GM19324 (cell line): ENCODE data around the gene HPCAL4.
A peak's percentile ranks its signal among the peaks of the same experiment; 100 is the strongest.

ENCODE experiments used
- ATAC-seq: cut with Tn5 transposase; IDR thresholded peaks from one replicate; pipeline ENCODE4 v1.9.1; 2021; ENCODE audit warnings: mild to moderate bottlenecking, moderate library complexity; ENCODE audit not compliant: unreplicated experiment, low FRiP score

Gene HPCAL4

DNA sequence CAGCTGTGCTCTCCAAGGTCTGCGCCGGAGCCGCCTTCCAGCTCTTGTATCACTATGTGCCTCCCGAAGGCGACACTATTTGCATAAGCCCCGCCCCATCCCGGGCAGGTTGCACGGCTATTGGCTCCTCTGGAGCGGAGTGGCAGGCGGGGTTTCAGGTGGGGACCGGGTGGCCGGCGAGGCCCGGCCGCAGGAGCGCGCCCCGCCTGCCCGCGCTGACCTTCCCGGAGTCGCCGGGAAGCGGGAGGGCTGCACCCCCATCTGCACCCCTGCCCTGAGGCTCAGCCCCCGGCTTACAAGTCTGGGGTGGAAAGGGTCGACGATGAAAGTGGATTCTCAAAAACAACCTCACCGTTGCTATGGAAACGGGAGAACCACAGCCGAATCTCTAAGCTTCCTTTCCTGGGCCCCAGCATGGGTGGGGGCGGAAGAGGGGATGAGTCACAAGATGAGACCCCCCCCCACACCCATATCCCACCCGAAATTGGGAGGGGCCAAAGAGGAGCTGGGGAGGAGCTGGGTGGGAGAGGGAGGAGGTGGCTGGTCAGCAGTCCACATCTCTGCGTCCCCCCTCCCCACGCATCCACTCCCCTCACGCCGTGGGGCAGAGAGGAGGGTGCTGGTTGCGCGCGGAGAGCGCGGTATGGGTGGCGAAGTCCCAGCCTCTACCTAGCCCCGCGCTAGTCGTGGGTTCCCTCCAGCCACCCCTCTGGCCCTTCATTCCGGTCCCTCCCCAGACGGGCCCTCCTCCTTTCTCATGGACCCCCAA is at the start of gene HPCAL4:
TSS of gene HPCAL4 (minus strand) at position 51 of the 769 bp plus-strand sequence. CDS start 6,830 bp downstream, outside the sequence.
- ATAC-seq = peak; percentile 68

DNA sequence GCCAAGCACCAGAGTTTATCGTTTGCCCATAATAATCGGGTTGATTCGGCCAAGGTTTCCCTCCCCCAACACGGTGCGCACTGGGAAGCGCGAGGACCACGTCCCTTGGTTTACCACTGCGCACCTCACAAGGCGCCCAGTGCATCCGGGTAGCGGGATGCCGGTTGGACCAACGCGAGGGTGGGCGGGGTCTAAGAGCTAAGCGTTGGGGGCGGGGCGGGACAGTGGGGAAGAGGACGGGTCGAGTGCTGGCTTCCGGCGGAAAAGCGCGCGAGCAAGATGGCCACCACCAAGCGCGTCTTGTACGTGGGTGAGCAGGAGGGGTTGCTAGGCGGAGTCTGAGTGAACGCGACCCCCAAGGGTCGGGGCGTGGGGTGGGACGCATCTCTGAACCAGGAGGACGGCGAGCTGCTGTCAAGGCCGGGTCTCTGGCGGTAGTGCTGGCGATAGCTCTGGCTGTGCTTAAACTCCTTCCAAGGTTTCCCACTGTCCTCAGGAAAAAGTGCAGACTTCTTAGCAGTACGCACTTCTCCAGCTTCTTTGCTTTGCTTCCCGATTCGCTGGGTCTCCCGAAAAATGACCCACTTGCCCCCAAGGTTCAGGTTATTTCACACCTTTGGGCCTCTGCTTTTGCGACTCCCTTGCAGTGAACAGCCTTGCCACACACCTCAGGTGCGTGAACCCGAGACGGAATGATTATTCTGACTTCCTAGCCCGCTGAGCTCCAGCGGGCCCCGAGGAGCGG is 47.6 kb upstream of the HPCAL4 start, which contains the start of gene PPIE:
TSS of gene PPIE (plus strand) at position 261 of the 745 bp plus-strand sequence. CDS start at position 280, 19 bp downstream.
- peak; percentile 84 for ATAC-seq

DNA sequence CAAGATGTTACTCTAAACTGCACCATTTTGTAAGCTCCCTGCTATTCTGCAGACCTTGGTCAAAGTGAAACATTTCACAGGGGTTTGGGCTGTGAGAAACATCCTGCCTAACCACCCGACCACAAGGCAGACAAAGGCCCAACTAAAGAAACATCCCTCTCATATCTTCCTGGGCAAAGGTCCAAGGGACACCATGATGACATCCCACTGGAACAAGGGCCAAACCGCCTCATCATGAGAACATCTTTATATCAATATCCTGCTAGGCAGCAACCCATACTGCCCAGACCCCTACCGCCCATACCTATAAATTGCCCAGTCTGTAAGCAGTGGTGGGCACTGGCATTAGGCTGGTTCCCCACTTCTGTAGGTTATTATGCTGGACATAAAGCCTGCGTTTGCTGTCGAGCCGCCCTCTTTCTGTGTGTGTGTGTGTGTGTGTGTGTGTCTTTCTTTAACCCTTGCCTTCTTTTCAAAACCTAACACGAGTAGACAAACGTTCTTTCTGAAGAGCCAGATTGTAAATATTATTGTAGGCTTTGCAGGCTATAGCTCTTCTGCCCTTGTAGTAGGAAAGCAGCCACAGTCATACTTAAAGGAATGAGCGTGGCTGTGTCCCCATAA is 46.4 kb upstream of the HPCAL4 start:
- ATAC-seq = no peak

GRCh38 chr1:39735731-39736130 is 44.5 kb upstream of the HPCAL4 start:
- no peak for ATAC-seq

DNA sequence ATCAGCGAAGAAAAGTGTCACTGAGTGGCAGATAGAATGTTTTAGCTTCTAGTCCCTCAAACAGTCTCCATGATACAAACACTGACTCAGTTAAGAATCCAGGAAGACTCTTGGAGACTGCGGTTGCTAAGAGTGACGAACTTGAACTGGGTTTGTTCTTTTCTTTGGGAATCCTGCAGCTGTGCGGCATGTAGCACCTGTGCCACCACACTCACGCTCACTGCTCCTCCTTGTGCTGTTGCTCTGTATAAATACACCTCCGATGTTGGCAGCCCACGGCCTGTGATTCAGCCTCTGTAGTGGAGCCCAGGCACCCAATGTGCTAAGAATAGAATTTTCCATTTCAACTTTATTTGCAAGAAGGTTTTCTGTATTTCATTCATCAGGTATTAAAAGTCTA is 41.9 kb upstream of the HPCAL4 start:
- no peak for ATAC-seq

GRCh38 chr1:39732730-39733129 is 41.5 kb upstream of the HPCAL4 start:
- ATAC-seq = no peak

- no peak for ATAC-seq
These were observed 38.6 kb upstream of the HPCAL4 start for GRCh38 chr1:39729842-39730241.

- ATAC-seq = no peak
These were observed 37.8 kb upstream of the HPCAL4 start for GRCh38 chr1:39729030-39729429.

DNA sequence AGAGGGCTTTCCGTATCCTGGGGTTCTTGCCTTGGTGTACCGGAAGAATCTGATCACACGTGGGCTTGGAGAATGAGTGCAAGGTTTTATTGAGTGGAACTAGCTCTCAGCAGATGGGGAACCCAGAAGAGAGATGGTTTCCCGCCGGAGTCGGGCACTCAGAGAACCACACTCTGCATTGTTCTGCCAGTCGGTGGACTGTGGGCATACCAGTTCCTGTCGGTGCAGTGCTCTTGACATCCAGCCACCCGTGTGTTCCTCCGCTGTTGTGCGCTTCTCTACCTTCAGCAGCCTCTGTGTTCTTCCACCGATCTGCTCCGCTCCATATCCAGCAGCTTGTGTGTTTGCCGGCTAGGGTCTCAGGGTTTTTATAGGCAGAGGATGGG is 36.7 kb upstream of the HPCAL4 start:
- no peak for ATAC-seq

- ATAC-seq = no peak
These were observed 36.1 kb upstream of the HPCAL4 start for GRCh38 chr1:39727221-39727931.

DNA sequence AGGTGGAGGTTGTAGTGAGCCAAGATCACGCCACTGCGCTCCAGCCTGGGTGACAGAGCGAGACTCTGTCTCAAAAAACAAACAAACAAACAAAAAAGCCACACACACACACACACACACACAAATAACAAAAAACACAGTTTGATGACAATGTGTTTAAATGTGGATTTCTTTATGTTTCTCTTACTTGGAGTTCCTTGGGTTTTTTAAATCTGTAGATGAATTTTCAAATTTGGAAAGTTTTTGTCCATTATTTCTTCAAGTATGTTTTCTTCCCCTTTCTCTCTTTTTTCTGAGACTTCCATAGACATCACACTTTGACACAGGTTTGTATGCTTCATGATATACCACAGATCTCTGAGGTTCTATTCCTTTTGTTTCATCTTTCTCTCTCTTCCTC is 35.4 kb upstream of the HPCAL4 start:
- no peak for ATAC-seq

- no peak for ATAC-seq
These were observed 31.3 kb upstream of the HPCAL4 start for GRCh38 chr1:39722495-39722894.

DNA sequence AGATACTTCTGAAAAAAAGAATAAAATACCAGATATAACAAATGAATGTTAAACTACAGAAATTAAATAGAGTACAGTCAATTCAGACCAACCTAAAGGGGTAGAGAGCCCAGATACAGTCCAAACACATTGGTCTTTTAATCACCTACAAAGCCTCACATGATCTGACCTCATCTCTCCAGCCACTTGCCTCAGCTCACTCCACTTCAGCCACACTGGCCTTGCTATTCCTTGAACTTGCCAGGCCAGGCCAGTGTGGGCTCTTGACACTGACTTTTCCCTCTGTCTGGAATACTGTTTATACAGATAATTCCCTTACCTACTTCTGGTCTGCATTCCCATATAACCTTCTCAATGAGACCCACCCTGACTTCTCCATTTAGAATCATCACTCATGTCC is 30.4 kb upstream of the HPCAL4 start:
- ATAC-seq = no peak

GRCh38 chr1:39720094-39720999 is 29.1 kb upstream of the HPCAL4 start:
- no peak for ATAC-seq

GRCh38 chr1:39717809-39718208 is 26.6 kb upstream of the HPCAL4 start:
- ATAC-seq = no peak

GRCh38 chr1:39713557-39713956 is 22.3 kb upstream of the HPCAL4 start:
- ATAC-seq = no peak

DNA sequence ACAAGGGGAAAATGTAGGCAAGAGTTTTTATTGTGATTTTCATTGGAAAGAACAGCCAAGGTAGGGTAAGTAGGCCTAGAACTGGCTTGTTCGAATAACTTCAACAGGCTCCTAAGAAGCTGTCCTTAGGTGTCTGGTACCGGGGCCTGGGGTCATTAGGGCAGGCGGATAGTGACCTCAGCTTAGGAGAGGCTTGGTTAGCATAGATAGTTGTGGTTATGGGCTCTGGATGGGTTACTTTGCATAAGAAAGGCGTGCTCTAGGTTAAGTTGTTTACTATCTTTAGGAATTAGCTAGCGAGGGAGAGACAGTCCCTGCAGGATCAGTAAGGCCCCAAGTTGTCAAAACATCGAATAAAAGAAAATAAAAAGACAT is 20.7 kb upstream of the HPCAL4 start:
- ATAC-seq = no peak

DNA sequence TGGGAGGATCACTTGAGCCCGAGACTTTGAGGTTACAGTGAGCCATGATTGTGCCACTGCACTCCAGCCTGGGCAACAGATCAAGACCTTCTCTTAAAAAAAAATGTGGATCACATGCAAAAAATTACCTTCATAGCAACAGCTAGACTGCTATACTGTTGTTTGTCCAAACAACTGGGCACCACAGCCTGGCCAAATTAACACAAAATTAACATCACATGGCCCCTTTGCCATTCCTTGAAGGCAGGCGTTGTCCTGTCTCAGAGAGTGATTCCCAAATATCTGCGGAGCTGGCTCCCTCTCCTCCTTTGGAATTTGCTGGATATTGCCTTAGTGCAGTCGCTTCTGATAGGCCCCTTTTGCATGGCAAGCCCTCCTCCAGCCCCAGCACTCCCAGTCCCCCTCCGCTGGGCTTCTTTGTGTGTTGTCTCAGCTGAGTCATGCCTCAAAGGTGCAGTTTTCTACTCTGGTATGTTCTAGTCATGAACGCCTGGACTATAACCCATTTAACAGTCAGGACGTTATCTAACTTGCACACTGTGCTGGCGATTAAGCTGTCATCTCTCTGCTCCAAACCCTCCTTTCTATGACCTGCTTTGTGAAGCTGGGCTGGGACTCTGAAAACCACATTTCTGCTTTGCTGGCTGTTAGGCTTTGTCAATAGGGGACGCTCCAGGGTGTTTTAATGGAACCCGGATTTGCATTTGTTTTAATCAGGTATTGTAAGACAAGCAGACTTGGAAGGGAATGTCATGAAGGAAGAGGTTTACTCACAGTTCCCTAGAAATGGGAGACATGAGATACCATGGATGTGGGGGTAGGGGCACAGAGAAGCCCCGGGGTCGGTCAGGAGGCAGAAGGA is 20.1 kb upstream of the HPCAL4 start:
- no peak for ATAC-seq

- no peak for ATAC-seq
These were observed 16.3 kb upstream of the HPCAL4 start for GRCh38 chr1:39707506-39707905.
